Loucy (cell line): ENCODE results near the gene MED14.

Experiments
- EZH2phosphoT487 ChIP-seq: fragments of 200-600 bp; IDR thresholded peaks from 2 replicates; pipeline ENCODE4 v1.6.1; 2018; ENCODE audit warnings: antibody characterized with exemption, mild to moderate bottlenecking, moderate library complexity, borderline replicate concordance
- TF ChIP-seq, protein P1 (sequence below): fragments of 200-600 bp; sonication (generic); conservative IDR thresholded peaks from 2 replicates; pipeline ENCODE4 v1.5.1; 2014; ENCODE audit warnings: mild to moderate bottlenecking, antibody characterized with exemption, low read length

DNA sequence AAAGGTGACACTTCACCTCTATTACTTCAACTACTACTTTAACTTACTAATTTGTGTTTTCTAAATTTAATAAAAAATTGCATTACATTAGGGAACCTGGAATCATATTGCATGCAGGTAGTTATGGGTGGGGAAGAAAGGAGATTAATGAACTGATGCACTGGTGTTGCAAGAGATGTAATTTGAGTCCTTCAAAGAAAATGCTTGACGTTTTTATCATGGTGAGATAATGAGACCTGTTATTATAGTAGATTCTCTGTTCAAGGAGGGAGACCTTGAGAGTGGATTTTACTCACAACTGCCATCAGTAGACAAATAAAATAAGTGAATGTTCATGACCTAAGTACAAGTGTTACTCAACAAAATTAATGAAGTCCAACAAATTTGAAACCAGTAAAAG, 26.4 kb upstream of the MED14 start:
- TF ChIP-seq, protein P1, sequence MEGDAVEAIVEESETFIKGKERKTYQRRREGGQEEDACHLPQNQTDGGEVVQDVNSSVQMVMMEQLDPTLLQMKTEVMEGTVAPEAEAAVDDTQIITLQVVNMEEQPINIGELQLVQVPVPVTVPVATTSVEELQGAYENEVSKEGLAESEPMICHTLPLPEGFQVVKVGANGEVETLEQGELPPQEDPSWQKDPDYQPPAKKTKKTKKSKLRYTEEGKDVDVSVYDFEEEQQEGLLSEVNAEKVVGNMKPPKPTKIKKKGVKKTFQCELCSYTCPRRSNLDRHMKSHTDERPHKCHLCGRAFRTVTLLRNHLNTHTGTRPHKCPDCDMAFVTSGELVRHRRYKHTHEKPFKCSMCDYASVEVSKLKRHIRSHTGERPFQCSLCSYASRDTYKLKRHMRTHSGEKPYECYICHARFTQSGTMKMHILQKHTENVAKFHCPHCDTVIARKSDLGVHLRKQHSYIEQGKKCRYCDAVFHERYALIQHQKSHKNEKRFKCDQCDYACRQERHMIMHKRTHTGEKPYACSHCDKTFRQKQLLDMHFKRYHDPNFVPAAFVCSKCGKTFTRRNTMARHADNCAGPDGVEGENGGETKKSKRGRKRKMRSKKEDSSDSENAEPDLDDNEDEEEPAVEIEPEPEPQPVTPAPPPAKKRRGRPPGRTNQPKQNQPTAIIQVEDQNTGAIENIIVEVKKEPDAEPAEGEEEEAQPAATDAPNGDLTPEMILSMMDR = no peak
- TF ChIP-seq EZH2phosphoT487 = no peak
